ENCODE data around the gene ADARB2. TPM values are rescaled to one million over a fixed set of nuclear protein-coding genes. Genes with fewer than 3 reads are reported as not detected.

ADARB2 gene
- total RNA-seq, 2 experiments from 2014 or later = 1.3 to 1.4 TPM

DNA sequence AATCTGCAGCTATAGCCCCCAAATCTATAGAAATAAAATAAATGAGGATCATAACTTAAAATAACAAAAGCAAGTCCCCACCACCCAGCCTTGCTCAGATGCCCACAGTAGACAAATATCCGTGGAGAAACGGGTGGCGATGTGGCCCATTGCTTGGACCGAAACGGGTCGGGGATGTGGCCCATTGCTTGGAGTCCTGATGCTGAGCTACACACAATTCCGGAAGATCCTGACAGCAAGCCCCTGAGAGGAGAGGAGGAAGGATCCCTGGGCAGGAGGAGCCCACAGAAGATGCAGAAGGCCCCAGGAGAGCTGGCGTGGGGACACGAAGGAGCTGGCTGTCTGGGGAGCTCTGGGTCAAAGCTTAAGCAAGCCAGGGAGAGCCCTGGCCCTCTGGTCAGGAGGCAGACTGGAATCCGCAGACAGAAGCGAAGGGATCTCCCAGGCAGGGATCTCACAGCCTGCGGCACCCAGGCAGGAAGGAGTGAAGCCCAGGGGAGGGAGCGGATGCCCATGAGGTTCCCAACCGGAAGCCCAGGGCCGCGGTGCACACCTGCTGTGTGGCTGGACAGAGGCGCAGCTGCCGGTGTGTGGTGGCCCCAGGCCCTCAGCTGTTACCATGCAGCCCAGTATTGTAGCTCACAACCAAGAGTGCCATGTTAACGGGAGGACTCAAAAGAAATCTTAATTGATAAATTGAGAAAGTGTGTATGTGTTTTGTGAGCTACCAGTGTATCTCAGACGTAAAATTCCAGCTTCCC is 138.8 kb downstream of the ADARB2 start:
- H3K36me3 Mint-ChIP-seq (ENCODE audit: low read depth) = no peaks in the 10 kb centered on the region
- no peak overlapping the region for H3K27ac Mint-ChIP-seq
- intact Hi-C loops (cut with micrococcal nuclease) = no loop called here
- H3K4me1 Mint-ChIP-seq (ENCODE audit: low read depth) = no peaks in the 10 kb centered on the region
- H3K27me3 Mint-ChIP-seq (ENCODE audit: low read depth) = peaks cover 17% of the 10 kb centered on the region
- no peaks in the 10 kb centered on the region for H3K9me3 Mint-ChIP-seq
- DNase-seq = no peak
- CTCF ChIA-PET = interaction anchor here (0.7 kb wide), 1 partner anchor 40 kb away, joined by 5 read pairs; no protein-coding TSS in a partner anchor
- no peak overlapping the region for H3K4me3 Mint-ChIP-seq

GRCh38 chr10:1597370-1598146 is 139.8 kb downstream of the ADARB2 start:
- H3K27ac Mint-ChIP-seq = no peak overlapping the region
- intact Hi-C loops (cut with micrococcal nuclease) = no loop called here
- CTCF ChIA-PET = interaction anchor here (0.7 kb wide), 1 partner anchor 41 kb away, joined by 5 read pairs; no protein-coding TSS in a partner anchor
- H3K36me3 Mint-ChIP-seq (ENCODE audit: low read depth) = no peaks in the 10 kb centered on the region
- no peaks in the 10 kb centered on the region for H3K4me1 Mint-ChIP-seq (ENCODE audit: low read depth)
- no peak for DNase-seq
- peaks cover 19% of the 10 kb centered on the region for H3K27me3 Mint-ChIP-seq (ENCODE audit: low read depth)
- H3K4me3 Mint-ChIP-seq = no peak overlapping the region
- no peaks in the 10 kb centered on the region for H3K9me3 Mint-ChIP-seq

- no peak for DNase-seq
- CTCF ChIA-PET = no interaction called here
- Mint-ChIP-seq H3K36me3 (ENCODE audit: low read depth) (no peaks in the 10 kb centered on the region), H3K9me3 (no peaks in the 10 kb centered on the region), H3K4me3 (no peak overlapping the region), H3K27me3 (ENCODE audit: low read depth) (peaks cover 19% of the 10 kb centered on the region), H3K27ac (no peak overlapping the region), H3K4me1 (ENCODE audit: low read depth) (no peaks in the 10 kb centered on the region)
- intact Hi-C loops (cut with micrococcal nuclease) = no loop called here
Observed at GRCh38 chr10:1596482-1597099, 140.7 kb downstream of the ADARB2 start.

DNA sequence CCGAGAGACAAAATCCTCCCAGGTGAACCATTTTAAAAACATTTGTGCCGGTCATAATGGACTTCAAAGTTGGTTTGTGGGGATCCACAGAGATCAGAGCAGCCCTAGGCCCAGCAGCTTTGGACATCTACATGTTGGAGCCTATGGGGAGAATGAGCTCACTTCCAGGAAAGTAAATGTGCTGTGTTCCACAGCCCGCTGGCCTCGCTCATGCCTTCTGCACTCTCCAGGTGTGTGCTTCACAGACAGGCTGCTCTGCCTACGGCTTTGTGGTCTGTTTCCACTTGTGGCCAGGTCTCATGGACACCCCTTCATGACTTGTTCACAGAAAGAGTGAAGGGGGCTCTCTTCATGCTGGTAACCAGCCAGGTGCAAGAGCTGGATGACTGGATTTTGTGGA is 141.6 kb downstream of the ADARB2 start:
- H3K27me3 Mint-ChIP-seq (ENCODE audit: low read depth) = peaks cover 19% of the 10 kb centered on the region
- no peaks in the 10 kb centered on the region for H3K4me1 Mint-ChIP-seq (ENCODE audit: low read depth)

GRCh38 chr10:1595242-1595600 is 142.1 kb downstream of the ADARB2 start:
- peaks cover 19% of the 10 kb centered on the region for H3K27me3 Mint-ChIP-seq (ENCODE audit: low read depth)
- H3K36me3 Mint-ChIP-seq (ENCODE audit: low read depth) = no peaks in the 10 kb centered on the region
- no peak overlapping the region for H3K4me3 Mint-ChIP-seq
- no peaks in the 10 kb centered on the region for H3K9me3 Mint-ChIP-seq
- no peak overlapping the region for H3K27ac Mint-ChIP-seq
- intact Hi-C loops (cut with micrococcal nuclease) = no loop called here
- no peak for DNase-seq
- H3K4me1 Mint-ChIP-seq (ENCODE audit: low read depth) = no peaks in the 10 kb centered on the region
- CTCF ChIA-PET = no interaction called here

More for the DNA sequence above, 141.6 kb downstream of the ADARB2 start:
- no peak for DNase-seq
- H3K36me3 Mint-ChIP-seq (ENCODE audit: low read depth) = no peaks in the 10 kb centered on the region
- CTCF ChIA-PET = no interaction called here
- H3K27ac Mint-ChIP-seq = no peak overlapping the region
- no peak overlapping the region for H3K4me3 Mint-ChIP-seq
- H3K9me3 Mint-ChIP-seq = no peaks in the 10 kb centered on the region
- intact Hi-C loops (cut with micrococcal nuclease) = no loop called here

- no peak for DNase-seq
- H3K27me3 Mint-ChIP-seq (ENCODE audit: low read depth) = peaks cover 19% of the 10 kb centered on the region
- no peak overlapping the region for H3K4me3 Mint-ChIP-seq
- H3K4me1 Mint-ChIP-seq (ENCODE audit: low read depth) = no peaks in the 10 kb centered on the region
- H3K36me3 Mint-ChIP-seq (ENCODE audit: low read depth) = no peaks in the 10 kb centered on the region
- no peak overlapping the region for H3K27ac Mint-ChIP-seq
- no peaks in the 10 kb centered on the region for H3K9me3 Mint-ChIP-seq
- intact Hi-C loops (cut with micrococcal nuclease) = no loop called here
- CTCF ChIA-PET = no interaction called here
Observed at GRCh38 chr10:1594372-1595241, 142.7 kb downstream of the ADARB2 start.

GRCh38 chr10:1591742-1592141 is 145.6 kb downstream of the ADARB2 start:
- Mint-ChIP-seq H3K36me3 (ENCODE audit: low read depth) (no peaks in the 10 kb centered on the region), H3K9me3 (peaks cover 12% of the 10 kb centered on the region), H3K27ac (no peak overlapping the region), H3K4me3 (no peak overlapping the region), H3K27me3 (ENCODE audit: low read depth) (peaks cover 14% of the 10 kb centered on the region), H3K4me1 (ENCODE audit: low read depth) (no peaks in the 10 kb centered on the region)
- intact Hi-C loops (cut with micrococcal nuclease) = no loop called here
- CTCF ChIA-PET = no interaction called here
- no peak for DNase-seq

- CTCF ChIA-PET = no interaction called here
- intact Hi-C loops (cut with micrococcal nuclease) = no loop called here
- H3K4me3 Mint-ChIP-seq = no peak overlapping the region
- H3K36me3 Mint-ChIP-seq (ENCODE audit: low read depth) = no peaks in the 10 kb centered on the region
- no peak for DNase-seq
- H3K27me3 Mint-ChIP-seq (ENCODE audit: low read depth) = peaks cover 7% of the 10 kb centered on the region
- no peak overlapping the region for H3K27ac Mint-ChIP-seq
- H3K4me1 Mint-ChIP-seq (ENCODE audit: low read depth) = no peaks in the 10 kb centered on the region
- peaks cover 12% of the 10 kb centered on the region for H3K9me3 Mint-ChIP-seq
Observed at GRCh38 chr10:1591045-1591444, 146.3 kb downstream of the ADARB2 start.

GRCh38 chr10:1589257-1589656 is 148.1 kb downstream of the ADARB2 start:
- Mint-ChIP-seq H3K4me1 (ENCODE audit: low read depth) (no peaks in the 10 kb centered on the region), H3K36me3 (ENCODE audit: low read depth) (no peaks in the 10 kb centered on the region), H3K27me3 (ENCODE audit: low read depth) (peaks cover 6% of the 10 kb centered on the region), H3K27ac (no peak overlapping the region), H3K9me3 (peaks cover 12% of the 10 kb centered on the region), H3K4me3 (no peak overlapping the region)
- DNase-seq = no peak
- intact Hi-C loops (cut with micrococcal nuclease) = no loop called here
- CTCF ChIA-PET = no interaction called here

DNA sequence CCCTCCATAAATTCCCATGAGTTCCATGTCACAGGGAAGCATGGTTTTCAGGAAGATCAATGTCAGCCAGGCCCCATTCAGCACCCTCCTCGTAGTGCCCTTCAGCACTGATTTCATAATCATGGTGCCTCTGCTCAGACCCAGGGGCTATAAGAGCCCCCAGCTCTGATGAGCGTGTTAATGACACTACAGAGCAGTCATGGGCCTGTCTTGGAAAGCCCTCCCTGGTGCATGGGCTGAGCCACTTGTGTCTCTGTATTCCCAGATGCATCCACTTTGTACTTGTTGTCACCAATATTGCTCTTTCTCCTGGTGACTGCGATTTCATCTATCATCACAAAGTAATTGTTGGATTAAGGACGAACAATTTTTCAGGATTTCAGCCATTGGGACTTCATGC is 154.6 kb downstream of the ADARB2 start:
- DNase-seq = no peak
- Mint-ChIP-seq H3K4me3 (no peak overlapping the region), H3K27me3 (ENCODE audit: low read depth) (peaks cover 2% of the 10 kb centered on the region), H3K4me1 (ENCODE audit: low read depth) (no peaks in the 10 kb centered on the region), H3K36me3 (ENCODE audit: low read depth) (no peaks in the 10 kb centered on the region), H3K27ac (no peak overlapping the region), H3K9me3 (peaks cover 2% of the 10 kb centered on the region)
- intact Hi-C loops (cut with micrococcal nuclease) = no loop called here
- CTCF ChIA-PET = no interaction called here

- no peak overlapping the region for H3K27ac Mint-ChIP-seq
- H3K27me3 Mint-ChIP-seq (ENCODE audit: low read depth) = peaks cover 2% of the 10 kb centered on the region
- no peak overlapping the region for H3K4me3 Mint-ChIP-seq
- intact Hi-C loops (cut with micrococcal nuclease) = no loop called here
- no peaks in the 10 kb centered on the region for H3K36me3 Mint-ChIP-seq (ENCODE audit: low read depth)
- H3K4me1 Mint-ChIP-seq (ENCODE audit: low read depth) = no peaks in the 10 kb centered on the region
- H3K9me3 Mint-ChIP-seq = no peaks in the 10 kb centered on the region
- DNase-seq = no peak
- CTCF ChIA-PET = no interaction called here
Observed at GRCh38 chr10:1581189-1581588, 156.1 kb downstream of the ADARB2 start.

- intact Hi-C loops (cut with micrococcal nuclease) = no loop called here
- CTCF ChIA-PET = no interaction called here
- H3K9me3 Mint-ChIP-seq = no peaks in the 10 kb centered on the region
- no peaks in the 10 kb centered on the region for H3K4me1 Mint-ChIP-seq (ENCODE audit: low read depth)
- H3K36me3 Mint-ChIP-seq (ENCODE audit: low read depth) = no peaks in the 10 kb centered on the region
- no peak overlapping the region for H3K4me3 Mint-ChIP-seq
- DNase-seq = no peak
- peaks cover 3% of the 10 kb centered on the region for H3K27me3 Mint-ChIP-seq (ENCODE audit: low read depth)
- H3K27ac Mint-ChIP-seq = no peak overlapping the region
Observed at GRCh38 chr10:1579671-1580070, 157.7 kb downstream of the ADARB2 start.

Data from activated naive CD4-positive, alpha-beta T cell treated with anti-CD3 and anti-CD28 coated beads for 36 hours (primary cell).